Duodenal mucosa (tissue), 2 donors: ENCODE results near the gene KRT84.

Experiments used
- H3K27ac ChIP-seq: one replicate; pipeline ENCODE4 v1.7.0; 2013; ENCODE audit warnings: low read depth, low read length
- H3K27me3 ChIP-seq, 2 donors: one replicate each; pipeline ENCODE4 v1.7.0; 2013; ENCODE audit warnings: low read length in 2 of 2, control low read depth in 1 of 2; ENCODE audit not compliant: insufficient read depth in 2 of 2, control insufficient read depth in 1 of 2
- H3K36me3 ChIP-seq, 2 donors: one replicate each; pipeline ENCODE4 v1.7.0; 2013; ENCODE audit warnings: low read length in 2 of 2, control low read depth in 1 of 2; ENCODE audit not compliant: insufficient read depth in 2 of 2, control insufficient read depth in 1 of 2
- H3K4me1 ChIP-seq, 2 donors: one replicate each; pipeline ENCODE4 v1.7.0; 2013; ENCODE audit warnings: low read length in 2 of 2, control low read depth in 1 of 2; ENCODE audit not compliant: insufficient read depth in 2 of 2, control insufficient read depth in 1 of 2
- H3K4me3 ChIP-seq, 2 donors: one replicate each; pipeline ENCODE4 v1.7.0; 2013; ENCODE audit warnings: low read length in 2 of 2, low read depth in 1 of 2
- H3K9ac ChIP-seq, 2 donors: one replicate each; pipeline ENCODE4 v1.7.0; 2013; ENCODE audit warnings: low read length in 2 of 2, low read depth in 1 of 2
- H3K9me3 ChIP-seq, 2 donors: one replicate each; pipeline ENCODE4 v1.7.0; 2013; ENCODE audit warnings: low read length in 2 of 2, control low read depth in 1 of 2; ENCODE audit not compliant: control insufficient read depth in 1 of 2

The KRT84 gene

DNA sequence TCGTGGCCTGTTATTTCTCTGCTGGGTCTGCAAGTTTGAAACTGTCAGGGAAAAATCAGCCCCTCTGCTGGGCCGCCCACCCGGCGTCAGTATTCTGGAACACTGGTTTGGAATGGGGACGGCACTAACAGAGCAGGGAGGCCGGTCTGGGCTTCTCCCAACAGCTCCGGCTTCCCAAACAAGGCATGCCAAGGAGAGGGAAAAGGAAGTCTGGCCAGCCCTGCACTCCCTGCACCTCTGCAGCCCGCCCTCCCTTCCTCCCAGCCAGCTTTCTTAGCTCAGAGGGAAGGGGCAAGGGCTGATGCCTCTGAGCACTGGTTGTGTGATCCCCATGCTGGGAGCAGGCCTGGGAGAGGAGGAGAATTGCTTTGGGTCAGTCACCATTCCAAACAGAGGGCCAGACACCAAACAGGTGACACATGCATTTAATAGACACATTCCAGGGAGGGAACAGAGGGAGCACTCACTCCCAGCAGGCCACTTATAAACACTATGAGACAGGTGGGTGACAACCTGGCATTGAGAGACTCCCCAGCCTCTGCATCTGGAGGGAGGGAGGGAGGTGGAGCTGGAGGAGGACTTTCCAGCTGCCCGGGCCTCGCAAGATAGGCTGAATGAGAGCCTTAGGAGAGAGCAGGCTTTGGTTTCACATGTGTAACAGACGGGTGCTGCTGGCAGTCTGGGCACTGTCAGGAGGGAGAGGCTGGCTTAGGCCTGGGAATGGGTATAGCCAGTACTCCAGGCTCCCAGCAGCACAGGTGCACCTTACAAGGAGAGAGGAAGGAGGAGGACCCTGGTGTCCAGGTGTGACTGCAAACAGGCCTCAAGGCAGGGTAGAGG, 38.4 kb upstream of the KRT84 start:
- no peaks in the 10 kb centered on the region for H3K9me3 ChIP-seq
- H3K27me3 ChIP-seq, result no peaks in the 10 kb centered on the region
- H3K27ac ChIP-seq, result no peak overlapping the region
- no peaks in the 10 kb centered on the region for H3K4me1 ChIP-seq
- no peaks in the 10 kb centered on the region for H3K36me3 ChIP-seq
- H3K9ac ChIP-seq, result no peak overlapping the region
- H3K4me3 ChIP-seq, result no peak overlapping the region

DNA sequence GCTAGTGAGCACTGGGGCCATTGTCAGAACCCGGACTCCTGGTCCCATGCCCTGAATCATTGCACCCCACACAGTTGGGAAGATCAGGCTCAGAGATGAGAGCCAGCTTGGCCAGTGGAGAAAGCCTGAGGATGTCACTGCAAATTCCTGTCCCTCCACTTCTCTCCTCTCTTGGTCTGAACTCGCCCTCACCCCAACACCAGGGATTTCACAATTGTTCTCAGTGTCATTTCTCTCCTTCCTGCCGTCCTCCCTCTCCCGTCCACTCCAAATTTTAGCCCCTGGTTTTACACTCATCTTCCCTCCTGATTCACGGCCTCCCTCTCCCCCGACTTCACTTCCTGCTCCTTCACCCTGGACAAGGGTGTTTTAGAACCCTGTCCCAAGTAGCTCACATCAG, 37.6 kb upstream of the KRT84 start:
- Histone ChIP-seq H3K27ac (no peak overlapping the region), H3K4me1 (no peaks in the 10 kb centered on the region), H3K9me3 (no peaks in the 10 kb centered on the region), H3K4me3 (no peak overlapping the region), H3K36me3 (no peaks in the 10 kb centered on the region), H3K9ac (no peak overlapping the region), H3K27me3 (no peaks in the 10 kb centered on the region)

- H3K27ac ChIP-seq, result no peak overlapping the region
- no peak overlapping the region for H3K4me3 ChIP-seq
- no peaks in the 10 kb centered on the region for H3K27me3 ChIP-seq
- H3K4me1 ChIP-seq, result peaks cover 0 to 6% of the 10 kb centered on the region in 2 donors
- no peak overlapping the region for H3K9ac ChIP-seq
- no peaks in the 10 kb centered on the region for H3K9me3 ChIP-seq
- H3K36me3 ChIP-seq, result no peaks in the 10 kb centered on the region
Measured at GRCh38 chr12:52419656-52420055, 34.2 kb upstream of the KRT84 start.

DNA sequence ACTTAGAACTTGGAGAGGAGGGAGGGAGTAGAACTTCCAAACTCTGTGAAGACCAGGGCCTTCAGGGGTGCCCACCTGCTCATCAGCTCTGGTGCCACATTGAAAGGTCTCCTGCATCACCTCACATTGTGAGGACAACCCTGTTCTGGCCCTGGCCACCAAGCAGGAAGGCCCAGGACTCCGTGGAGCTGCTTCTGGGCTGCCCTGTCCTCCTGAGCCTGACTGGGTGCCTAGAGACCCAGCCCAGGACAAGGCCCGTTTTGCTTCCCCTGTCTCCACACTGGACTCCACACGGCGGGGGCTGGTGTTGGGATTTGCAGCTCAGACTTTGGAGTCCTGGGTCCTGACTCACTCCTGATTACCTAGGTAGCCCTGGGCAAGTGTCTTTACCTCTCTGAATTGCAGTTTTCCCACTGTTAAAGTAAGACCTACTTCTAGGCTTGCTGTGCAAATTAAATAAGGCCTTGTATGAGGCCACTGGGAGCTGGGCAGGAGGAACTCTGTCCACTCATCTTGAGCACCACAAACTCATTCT, 33.2 kb upstream of the KRT84 start:
- Histone ChIP-seq H3K9ac (no peak overlapping the region), H3K36me3 (no peaks in the 10 kb centered on the region), H3K9me3 (no peaks in the 10 kb centered on the region), H3K4me3 (no peak overlapping the region), H3K4me1 (peaks cover 0 to 6% of the 10 kb centered on the region in 2 donors), H3K27ac (no peak overlapping the region), H3K27me3 (no peaks in the 10 kb centered on the region)

DNA sequence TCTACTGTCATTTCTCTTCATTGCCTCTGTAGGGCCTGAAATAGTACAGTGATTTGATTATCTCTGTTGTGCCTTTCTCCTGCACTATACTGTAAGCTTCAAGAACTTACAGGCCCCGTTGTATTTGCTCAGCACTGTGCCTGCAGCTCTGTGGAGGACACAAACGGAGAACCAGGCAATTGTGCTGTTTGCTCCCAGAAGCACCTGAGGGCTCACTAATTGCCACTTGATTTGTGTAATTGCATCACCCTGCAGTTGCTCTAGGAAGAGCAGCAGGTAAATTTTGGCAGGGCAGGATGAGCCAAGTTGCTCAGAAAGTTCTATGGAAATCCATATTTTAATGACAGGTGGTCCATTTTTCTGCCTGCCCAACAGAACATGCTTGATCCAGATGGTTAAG, 32.3 kb upstream of the KRT84 start:
- no peak overlapping the region for H3K4me3 ChIP-seq
- peaks cover 0 to 6% of the 10 kb centered on the region in 2 donors for H3K4me1 ChIP-seq
- H3K9me3 ChIP-seq, result no peaks in the 10 kb centered on the region
- no peak overlapping the region for H3K27ac ChIP-seq
- H3K9ac ChIP-seq, result no peak overlapping the region
- no peaks in the 10 kb centered on the region for H3K36me3 ChIP-seq
- H3K27me3 ChIP-seq, result no peaks in the 10 kb centered on the region

DNA sequence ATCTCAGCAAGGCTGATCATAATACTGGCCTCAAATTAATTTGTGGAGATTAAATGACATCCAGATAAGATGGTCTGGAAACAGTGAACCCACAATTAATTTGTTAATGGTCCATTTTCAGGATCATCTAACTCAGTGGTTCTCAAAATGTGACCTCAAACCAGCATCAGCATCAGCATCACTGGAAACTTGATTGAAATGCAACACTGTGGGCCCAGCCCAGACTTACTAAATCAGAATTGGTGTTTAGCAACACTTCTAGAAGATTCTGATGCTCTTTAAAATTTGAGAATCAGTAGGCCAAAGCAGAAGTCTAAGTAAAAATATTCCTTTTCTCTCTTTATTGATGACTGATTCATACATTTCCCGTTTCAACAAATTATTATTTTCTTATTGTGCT, 31.3 kb upstream of the KRT84 start:
- H3K36me3 ChIP-seq, result no peaks in the 10 kb centered on the region
- H3K9ac ChIP-seq, result no peak overlapping the region
- no peaks in the 10 kb centered on the region for H3K9me3 ChIP-seq
- no peak overlapping the region for H3K27ac ChIP-seq
- H3K27me3 ChIP-seq, result no peaks in the 10 kb centered on the region
- H3K4me3 ChIP-seq, result no peak overlapping the region
- peaks cover 0 to 6% of the 10 kb centered on the region in 2 donors for H3K4me1 ChIP-seq

- H3K9me3 ChIP-seq, result no peaks in the 10 kb centered on the region
- H3K27me3 ChIP-seq, result no peaks in the 10 kb centered on the region
- peaks cover 0 to 6% of the 10 kb centered on the region in 2 donors for H3K4me1 ChIP-seq
- no peaks in the 10 kb centered on the region for H3K36me3 ChIP-seq
- H3K9ac ChIP-seq, result no peak overlapping the region
- H3K27ac ChIP-seq, result no peak overlapping the region
- H3K4me3 ChIP-seq, result no peak overlapping the region
Measured at GRCh38 chr12:52415870-52416750, 30.7 kb upstream of the KRT84 start.

DNA sequence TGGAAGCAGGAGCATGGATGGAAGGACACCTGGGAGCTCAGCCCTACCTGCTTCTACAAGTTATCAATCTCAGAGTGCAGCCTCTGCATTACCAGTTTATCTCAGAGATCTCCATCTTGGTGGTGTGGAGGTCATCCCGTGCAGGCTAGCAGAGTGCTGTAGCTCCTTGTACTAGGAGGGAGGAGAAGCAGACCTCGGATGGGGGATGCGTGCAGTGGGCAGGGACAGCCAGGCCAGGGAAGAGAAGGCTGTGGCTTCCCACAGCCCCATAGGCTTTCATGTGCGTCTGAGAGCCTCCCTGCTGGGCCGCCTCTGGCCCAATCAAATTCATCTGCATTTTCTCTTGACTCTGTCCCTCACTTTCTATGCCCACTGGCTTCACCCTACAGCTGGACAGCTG, 29.5 kb upstream of the KRT84 start:
- Histone ChIP-seq H3K27me3 (no peaks in the 10 kb centered on the region), H3K27ac (no peak overlapping the region), H3K9me3 (no peaks in the 10 kb centered on the region), H3K9ac (no peak overlapping the region), H3K36me3 (no peaks in the 10 kb centered on the region), H3K4me3 (no peak overlapping the region), H3K4me1 (peaks cover 0 to 6% of the 10 kb centered on the region in 2 donors)

- Histone ChIP-seq H3K9ac (no peak overlapping the region), H3K9me3 (no peaks in the 10 kb centered on the region)
Measured at GRCh38 chr12:52413782-52414345, 28.4 kb upstream of the KRT84 start.

GRCh38 chr12:52413202-52413601, 27.8 kb upstream of the KRT84 start:
- Histone ChIP-seq H3K9ac (no peak overlapping the region), H3K9me3 (no peaks in the 10 kb centered on the region), H3K36me3 (no peaks in the 10 kb centered on the region), H3K4me3 (no peak overlapping the region), H3K4me1 (peaks cover 0 to 6% of the 10 kb centered on the region in 2 donors), H3K27ac (no peak overlapping the region), H3K27me3 (no peaks in the 10 kb centered on the region)

More at GRCh38 chr12:52413782-52414345, 28.4 kb upstream of the KRT84 start:
- Histone ChIP-seq H3K4me3 (no peak overlapping the region), H3K27me3 (no peaks in the 10 kb centered on the region), H3K36me3 (no peaks in the 10 kb centered on the region), H3K4me1 (peaks cover 0 to 6% of the 10 kb centered on the region in 2 donors), H3K27ac (no peak overlapping the region)
